Measurements from ENCODE around the gene DNAJC9. TPM values are rescaled to one million over a fixed set of nuclear protein-coding genes. Genes with fewer than 3 reads are reported as not detected.

DNAJC9 gene
- total RNA-seq, 1 experiment from 2014 or later, result 282 TPM

GRCh38 chr10:73206385-73206784, 40.7 kb downstream of the DNAJC9 start:
- H4K20me1 ChIP-seq (ENCODE audit: low read length), result no peaks in the 10 kb centered on the region
- no peak overlapping the region for H3K27ac ChIP-seq (ENCODE audit: low read length)
- H3K27me3 ChIP-seq (ENCODE audit: low read length), result no peaks in the 10 kb centered on the region
- no peaks in the 10 kb centered on the region for H3F3A ChIP-seq (ENCODE audit: low read length, unreplicated experiment)
- H3K79me2 ChIP-seq (ENCODE audit: low read length), result no peaks in the 10 kb centered on the region
- no peaks in the 10 kb centered on the region for H3K9me3 ChIP-seq (ENCODE audit: low read length)
- CTCF ChIA-PET, result no interaction called here
- BruUV-seq (replicated peaks), result no TSS peak
- DNase-seq, result no peak
- no peak overlapping the region for H3K9ac ChIP-seq (ENCODE audit: low read length)
- no peak overlapping the region for H3K4me3 ChIP-seq (ENCODE audit: low read length)
- H2AFZ ChIP-seq (ENCODE audit: low read length), result no peak overlapping the region
- ATAC-seq, result no peak
- H3K36me3 ChIP-seq (ENCODE audit: low read depth, low read length), result peaks cover 15% of the 10 kb centered on the region
- H3K4me1 ChIP-seq (ENCODE audit: insufficient read depth, low read length), result no peaks in the 10 kb centered on the region; the same call in 1 of the 2 replicates
- no peaks in the 10 kb centered on the region for H3K9me2 ChIP-seq (replicated peaks; ENCODE audit: low read length)
- no peak for TF ChIP-seq EZH2 (IDR thresholded peaks at IDR 0.05; ENCODE audit: low read length, unreplicated experiment)
- TF ChIP-seq CTCF (conservative IDR thresholded peaks at IDR 0.05; ENCODE audit: low read depth, low read length), result no peak
- no peak for TF ChIP-seq EZH2phosphoT487 (IDR thresholded peaks at IDR 0.05; ENCODE audit: borderline replicate concordance, low read length)
- H3K4me2 ChIP-seq (ENCODE audit: low read length), result no peak overlapping the region
- POLR2A ChIA-PET (ENCODE audit: unreplicated experiment), result no interaction called here
- intact Hi-C loops (cut with micrococcal nuclease), result no loop called here

- Histone ChIP-seq H3K4me3 (ENCODE audit: low read length) (no peak overlapping the region), H3K4me2 (ENCODE audit: low read length) (no peak overlapping the region), H3K9ac (ENCODE audit: low read length) (no peak overlapping the region), H4K20me1 (ENCODE audit: low read length) (no peaks in the 10 kb centered on the region), H2AFZ (ENCODE audit: low read length) (no peak overlapping the region), H3K79me2 (ENCODE audit: low read length) (no peaks in the 10 kb centered on the region), H3K36me3 (ENCODE audit: low read depth, low read length) (peaks cover 13% of the 10 kb centered on the region), H3K27me3 (ENCODE audit: low read length) (no peaks in the 10 kb centered on the region), H3K9me3 (ENCODE audit: low read length) (no peaks in the 10 kb centered on the region), H3F3A (ENCODE audit: low read length, unreplicated experiment) (no peaks in the 10 kb centered on the region), H3K27ac (ENCODE audit: low read length) (no peak overlapping the region), H3K9me2 (replicated peaks; ENCODE audit: low read length) (no peaks in the 10 kb centered on the region), H3K4me1 (ENCODE audit: insufficient read depth, low read length) (no peaks in the 10 kb centered on the region; the same call in 1 of the 2 replicates)
- BruUV-seq (replicated peaks), result no TSS peak
- ATAC-seq (no peak), DNase-seq (no peak)
- intact Hi-C loops (cut with micrococcal nuclease), result no loop called here
- ChIA-PET CTCF (no interaction called here), POLR2A (ENCODE audit: unreplicated experiment) (no interaction called here)
- no peak for TF ChIP-seq EZH2phosphoT487 (IDR thresholded peaks at IDR 0.05; ENCODE audit: borderline replicate concordance, low read length)
- TF ChIP-seq EZH2 (IDR thresholded peaks at IDR 0.05; ENCODE audit: low read length, unreplicated experiment), result no peak
- no peak for TF ChIP-seq CTCF (conservative IDR thresholded peaks at IDR 0.05; ENCODE audit: low read depth, low read length)
Measured at GRCh38 chr10:73205890-73206289, 41.2 kb downstream of the DNAJC9 start.

- Histone ChIP-seq H3K9me2 (replicated peaks; ENCODE audit: low read length) (no peaks in the 10 kb centered on the region), H3K4me3 (ENCODE audit: low read length) (no peak overlapping the region), H3K27me3 (ENCODE audit: low read length) (no peaks in the 10 kb centered on the region), H3K36me3 (ENCODE audit: low read depth, low read length) (peaks cover 11% of the 10 kb centered on the region; the same call in 1 of the 2 replicates), H3K4me2 (ENCODE audit: low read length) (no peak overlapping the region), H3K79me2 (ENCODE audit: low read length) (no peaks in the 10 kb centered on the region), H3K4me1 (ENCODE audit: insufficient read depth, low read length) (no peaks in the 10 kb centered on the region; the same call in 1 of the 2 replicates), H3K9ac (ENCODE audit: low read length) (no peak overlapping the region), H3K27ac (ENCODE audit: low read length) (no peak overlapping the region), H4K20me1 (ENCODE audit: low read length) (no peaks in the 10 kb centered on the region), H2AFZ (ENCODE audit: low read length) (no peak overlapping the region), H3K9me3 (ENCODE audit: low read length) (no peaks in the 10 kb centered on the region), H3F3A (ENCODE audit: low read length, unreplicated experiment) (no peaks in the 10 kb centered on the region)
- POLR2A ChIA-PET (ENCODE audit: unreplicated experiment), result no interaction called here
- TF ChIP-seq CTCF (conservative IDR thresholded peaks at IDR 0.05; ENCODE audit: low read depth, low read length) (no peak), EZH2phosphoT487 (IDR thresholded peaks at IDR 0.05; ENCODE audit: borderline replicate concordance, low read length) (no peak), EZH2 (IDR thresholded peaks at IDR 0.05; ENCODE audit: low read length, unreplicated experiment) (no peak)
- DNase-seq, result no peak
- no TSS peak for BruUV-seq (replicated peaks)
- CTCF ChIA-PET, result no interaction called here
- ATAC-seq, result no peak
- intact Hi-C loops (cut with micrococcal nuclease), result no loop called here
Measured at GRCh38 chr10:73205081-73205480, 42.0 kb downstream of the DNAJC9 start.

Other genes starting within 250 kb of the DNAJC9 start
- gene P4HA1, start 150.4 kb downstream of the DNAJC9 start, total RNA-seq (2014; rRNA removed), result 164 and 181 TPM in 2 replicates
- 1.1 and 1.8 TPM in 2 replicates for gene NUDT13, start 136.8 kb downstream of the DNAJC9 start, total RNA-seq (2014; rRNA removed)
- gene ECD, start 79.2 kb downstream of the DNAJC9 start, total RNA-seq (2014; rRNA removed), result 103 and 108 TPM in 2 replicates
- gene FAM149B1, start 79.1 kb downstream of the DNAJC9 start, total RNA-seq (2014; rRNA removed), result 34.3 and 39.1 TPM in 2 replicates
- 230 and 275 TPM in 2 replicates for gene MRPS16, start 5.4 kb upstream of the DNAJC9 start, total RNA-seq (2014; rRNA removed)
- 0.73 and 0.92 TPM in 2 replicates for gene CFAP70, start 111.6 kb upstream of the DNAJC9 start, total RNA-seq (2014; rRNA removed)
- 478 and 561 TPM in 2 replicates for gene ANXA7, start 166.8 kb upstream of the DNAJC9 start, total RNA-seq (2014; rRNA removed)
- 3.2 and 3.5 TPM in 2 replicates for gene MSS51, start 186.3 kb upstream of the DNAJC9 start, total RNA-seq (2014; rRNA removed)
- 43.8 and 66.5 TPM in 2 replicates for gene PPP3CB, start 248.8 kb upstream of the DNAJC9 start, total RNA-seq (2014; rRNA removed)

All from PC-3 (cell line).